ENCODE data around the gene KIAA1191.

KIAA1191 gene

GRCh38 chr5:176396330-176396729 lies 34.8 kb upstream of the KIAA1191 start:
- ChIA-PET POLR2A (no interaction called here), CTCF (no interaction called here)
- DNase-seq (ENCODE audit: extremely low spot score) = no peak
- TF ChIP-seq CTCF (IDR thresholded peaks at IDR 0.05; ENCODE audit: control extremely low read depth, extremely low read depth, low read depth, missing control alignments) = no peak

GRCh38 chr5:176394881-176395675 lies 33.5 kb upstream of the KIAA1191 start:
- no peak for TF ChIP-seq CTCF (IDR thresholded peaks at IDR 0.05; ENCODE audit: control extremely low read depth, extremely low read depth, low read depth, missing control alignments)
- POLR2A ChIA-PET = no interaction called here
- DNase-seq (ENCODE audit: extremely low spot score) = no peak
- CTCF ChIA-PET = no interaction called here

- no peak for DNase-seq (ENCODE audit: extremely low spot score)
- CTCF ChIA-PET = interaction anchor here (1.0 to 1.9 kb wide), 2 partner anchors 54 to 266 kb away, joined by 3 to 7 read pairs; partner anchors contain the start of gene FAF2
- no peak for TF ChIP-seq CTCF (IDR thresholded peaks at IDR 0.05; ENCODE audit: control extremely low read depth, extremely low read depth, low read depth, missing control alignments)
- POLR2A ChIA-PET = no interaction called here
Measured at GRCh38 chr5:176394096-176394495, 32.5 kb upstream of the KIAA1191 start.

GRCh38 chr5:176392526-176392925 lies 31.0 kb upstream of the KIAA1191 start:
- no peak for DNase-seq (ENCODE audit: extremely low spot score)
- CTCF ChIA-PET = interaction anchor here (0.8 to 2.1 kb wide), 3 partner anchors 24 to 55 kb away, joined by 3 to 11 read pairs (median 7); partner anchors contain the start of genes CLTB and FAF2
- POLR2A ChIA-PET = no interaction called here
- no peak for TF ChIP-seq CTCF (IDR thresholded peaks at IDR 0.05; ENCODE audit: control extremely low read depth, extremely low read depth, low read depth, missing control alignments)

GRCh38 chr5:176391999-176392398 lies 30.4 kb upstream of the KIAA1191 start:
- no peak for TF ChIP-seq CTCF (IDR thresholded peaks at IDR 0.05; ENCODE audit: control extremely low read depth, extremely low read depth, low read depth, missing control alignments)
- POLR2A ChIA-PET = no interaction called here
- CTCF ChIA-PET = interaction anchor here (1.2 to 2.1 kb wide), 3 partner anchors 25 to 182 kb away, joined by 3 to 11 read pairs (median 4); partner anchors contain the start of genes CLTB and FAF2
- DNase-seq (ENCODE audit: extremely low spot score) = no peak

- ChIA-PET POLR2A (no interaction called here), CTCF (interaction anchor here (0.9 to 2.1 kb wide), 5 partner anchors 13 to 182 kb away, joined by 3 to 11 read pairs (median 4); partner anchors contain the start of genes CLTB and FAF2)
- DNase-seq (ENCODE audit: extremely low spot score) = no peak
- TF ChIP-seq CTCF (IDR thresholded peaks at IDR 0.05; ENCODE audit: control extremely low read depth, extremely low read depth, low read depth, missing control alignments) = no peak
Measured at GRCh38 chr5:176391479-176391878, 29.9 kb upstream of the KIAA1191 start.

Data from GM10248 (cell line).